Activated CD8-positive, alpha-beta T cell treated with anti-CD3 and anti-CD28 coated beads for 36 hours (primary cell): Measurements from ENCODE around the gene APPL2. TPM values are rescaled to one million over a fixed set of nuclear protein-coding genes. Genes with fewer than 3 reads are reported as not detected.

Experiments
- ATAC-seq: fragments of 200-7000 bp; cut with Tn5 transposase; one replicate; pipeline ENCODE4 v1.10.0; 2021; ENCODE audit warnings: mild to moderate bottlenecking, moderate library complexity
- CTCF ChIA-PET: fragments of 350-600 bp; sonication (Branson Sonifier 250); formaldehyde crosslinking; loops from one replicate; lab custom pipeline; 2021; ENCODE audit warnings: antibody characterized with exemption; lab: Charles Lee
- POLR2A ChIA-PET: fragments of 350-600 bp; sonication (Branson Sonifier 250); formaldehyde crosslinking; loops from one replicate; lab custom pipeline; 2021; ENCODE audit warnings: antibody characterized with exemption; lab: Charles Lee
- DNase-seq: peaks from one replicate; pipeline ENCODE4 v3.0.0-alpha.2; 2020
- H3K27ac Mint-ChIP-seq: one replicate; pipeline ENCODE4 v1.8.0; 2021; ENCODE audit warnings: mild to moderate bottlenecking, mixed read lengths
- H3K27me3 Mint-ChIP-seq: one replicate; pipeline ENCODE4 v1.8.0; 2021; ENCODE audit warnings: mixed read lengths
- H3K36me3 Mint-ChIP-seq: one replicate; pipeline ENCODE4 v1.8.0; 2021; ENCODE audit warnings: low read depth, mixed read lengths
- H3K4me1 Mint-ChIP-seq: one replicate; pipeline ENCODE4 v1.8.0; 2021; ENCODE audit warnings: low read depth, mixed read lengths
- H3K4me3 Mint-ChIP-seq: one replicate; pipeline ENCODE4 v1.8.0; 2021; ENCODE audit warnings: mild to moderate bottlenecking, moderate library complexity, mixed read lengths
- H3K9me3 Mint-ChIP-seq: one replicate; pipeline ENCODE4 v1.8.0; 2021; ENCODE audit warnings: mixed read lengths
- CTCF ChIP-seq: fragments of 200-600 bp; IDR thresholded peaks from one replicate; pipeline ENCODE4 v1.8.0; 2022; ENCODE audit warnings: antibody characterized with exemption, mild to moderate bottlenecking
- intact Hi-C: fragments of 100-400 bp; cut with micrococcal nuclease; formaldehyde crosslinking; loops from one replicate; pipeline ENCODE4 v1.10.0; 2022
- total RNA-seq, 2 experiments: library from RNA; stranded (reverse); gene quantifications; one replicate each; pipeline ENCODE4 v1.2.3, GENCODE V29; 2021

The APPL2 gene
- total RNA-seq, 2 experiments from 2014 or later: 14.5 to 15.8 TPM

- Mint-ChIP-seq H3K36me3 (peaks cover 25% of the 10 kb centered on the region), H3K27ac (no peak overlapping the region), H3K27me3 (no peaks in the 10 kb centered on the region), H3K4me3 (no peak overlapping the region), H3K9me3 (no peaks in the 10 kb centered on the region), H3K4me1 (peaks cover 75% of the 10 kb centered on the region)
- DNase-seq (no peak), ATAC-seq (no peak)
- TF ChIP-seq CTCF: no peak
- CTCF ChIA-PET: interaction anchor here (1.3 kb wide), 1 partner anchor 152 kb away, joined by 3 read pairs; no protein-coding TSS in a partner anchor
- intact Hi-C loops: no loop called here
- POLR2A ChIA-PET: no interaction called here
Measured at GRCh38 chr12:105231396-105231795, 4.6 kb downstream of the APPL2 start.

GRCh38 chr12:105229371-105229770, 6.6 kb downstream of the APPL2 start:
- peaks cover 33% of the 10 kb centered on the region for H3K36me3 Mint-ChIP-seq
- no peak for ATAC-seq
- H3K9me3 Mint-ChIP-seq: no peaks in the 10 kb centered on the region
- intact Hi-C loops: no loop called here
- no peak overlapping the region for H3K27ac Mint-ChIP-seq
- peaks cover 82% of the 10 kb centered on the region for H3K4me1 Mint-ChIP-seq
- ChIA-PET CTCF (no interaction called here), POLR2A (no interaction called here)
- H3K27me3 Mint-ChIP-seq: no peaks in the 10 kb centered on the region
- DNase-seq: no peak
- no peak overlapping the region for H3K4me3 Mint-ChIP-seq
- no peak for TF ChIP-seq CTCF

GRCh38 chr12:105228966-105229365, 7.0 kb downstream of the APPL2 start:
- ChIA-PET POLR2A (no interaction called here), CTCF (no interaction called here)
- peaks cover 78% of the 10 kb centered on the region for H3K4me1 Mint-ChIP-seq
- H3K27ac Mint-ChIP-seq: peak overlapping the region; percentile 82
- no peaks in the 10 kb centered on the region for H3K9me3 Mint-ChIP-seq
- TF ChIP-seq CTCF: no peak
- no peaks in the 10 kb centered on the region for H3K27me3 Mint-ChIP-seq
- intact Hi-C loops: no loop called here
- no peak overlapping the region for H3K4me3 Mint-ChIP-seq
- H3K36me3 Mint-ChIP-seq: peaks cover 33% of the 10 kb centered on the region
- ATAC-seq (no peak), DNase-seq (no peak)

GRCh38 chr12:105228494-105228893, 7.5 kb downstream of the APPL2 start:
- CTCF ChIA-PET: no interaction called here
- peaks cover 33% of the 10 kb centered on the region for H3K36me3 Mint-ChIP-seq
- peak overlapping the region; percentile 10 for H3K4me3 Mint-ChIP-seq

GRCh38 chr12:105227879-105228278, 8.1 kb downstream of the APPL2 start:
- ATAC-seq (no peak), DNase-seq (no peak)
- no peak overlapping the region for H3K4me3 Mint-ChIP-seq
- peaks cover 69% of the 10 kb centered on the region for H3K4me1 Mint-ChIP-seq
- intact Hi-C loops: no loop called here
- no peaks in the 10 kb centered on the region for H3K27me3 Mint-ChIP-seq
- ChIA-PET CTCF (no interaction called here), POLR2A (interaction anchor here (1.0 kb wide), 1 partner anchor 108 kb away, joined by 3 read pairs; no protein-coding TSS in a partner anchor)
- H3K27ac Mint-ChIP-seq: no peak overlapping the region
- TF ChIP-seq CTCF: no peak
- H3K9me3 Mint-ChIP-seq: no peaks in the 10 kb centered on the region
- peaks cover 33% of the 10 kb centered on the region for H3K36me3 Mint-ChIP-seq

More at GRCh38 chr12:105228494-105228893, 7.5 kb downstream of the APPL2 start:
- ATAC-seq (peak; percentile 85), DNase-seq (peak; percentile 39)
- H3K27me3 Mint-ChIP-seq: no peaks in the 10 kb centered on the region
- no peaks in the 10 kb centered on the region for H3K9me3 Mint-ChIP-seq
- TF ChIP-seq CTCF: no peak
- H3K4me1 Mint-ChIP-seq: peaks cover 74% of the 10 kb centered on the region
- POLR2A ChIA-PET: interaction anchor here (1.0 kb wide), 1 partner anchor 108 kb away, joined by 3 read pairs; no protein-coding TSS in a partner anchor
- H3K27ac Mint-ChIP-seq: peak overlapping the region; percentile 82
- intact Hi-C loops: no loop called here
